Uterus (tissue), 2 donors: ENCODE results near the gene PAX4.

Source experiments
- CTCF ChIP-seq, 4 experiments: fragments of 200-600 bp in 2 of 4; fragments of 450-650 bp in 2 of 4; sonication (generic) in 2 of 4; IDR thresholded peaks; one replicate each; pipeline ENCODE4 v1.5.1; 2016 to 2019; ENCODE audit warnings: antibody characterized with exemption in 4 of 4, mild to moderate bottlenecking in 2 of 4, moderate library complexity in 1 of 4
- POLR2A ChIP-seq, 2 donors: fragments of 450-650 bp; IDR thresholded peaks; one replicate each; pipeline ENCODE4 v1.6.1; 2016; ENCODE audit warnings: antibody characterized with exemption in 2 of 2, mild to moderate bottlenecking in 1 of 2, moderate library complexity in 1 of 2

- TF ChIP-seq CTCF (IDR thresholded peaks at IDR 0.05) (no peak), POLR2A (IDR thresholded peaks at IDR 0.05) (no peak)
Observed at GRCh38 chr7:127612263-127612662, 5.7 kb downstream of the PAX4 start.
